ENCODE data around the gene LCNL1.

LCNL1 gene

GRCh38 chr9:137009217-137009616, 26.4 kb downstream of the LCNL1 start:
- WGBS, 2 experiments (ENCODE audit: insufficient coverage in 2 of 2): 93 to 94% methylated on average over 5 to 13 of the region's 18 CpGs
- Histone ChIP-seq H3K27ac (ENCODE audit: low read depth, low read length, severe bottlenecking) (no peak overlapping the region), H3K9me3 (ENCODE audit: control insufficient read depth, low read length) (no peaks in the 10 kb centered on the region), H3K4me3 (ENCODE audit: extremely low read depth, insufficient read depth, low read length, poor library complexity, severe bottlenecking) (no peak overlapping the region), H3K4me1 (ENCODE audit: control insufficient read depth, insufficient read depth, low read length, poor library complexity, severe bottlenecking) (no peaks in the 10 kb centered on the region), H3K36me3 (ENCODE audit: control insufficient read depth, insufficient read depth, low read length) (no peaks in the 10 kb centered on the region)

DNA sequence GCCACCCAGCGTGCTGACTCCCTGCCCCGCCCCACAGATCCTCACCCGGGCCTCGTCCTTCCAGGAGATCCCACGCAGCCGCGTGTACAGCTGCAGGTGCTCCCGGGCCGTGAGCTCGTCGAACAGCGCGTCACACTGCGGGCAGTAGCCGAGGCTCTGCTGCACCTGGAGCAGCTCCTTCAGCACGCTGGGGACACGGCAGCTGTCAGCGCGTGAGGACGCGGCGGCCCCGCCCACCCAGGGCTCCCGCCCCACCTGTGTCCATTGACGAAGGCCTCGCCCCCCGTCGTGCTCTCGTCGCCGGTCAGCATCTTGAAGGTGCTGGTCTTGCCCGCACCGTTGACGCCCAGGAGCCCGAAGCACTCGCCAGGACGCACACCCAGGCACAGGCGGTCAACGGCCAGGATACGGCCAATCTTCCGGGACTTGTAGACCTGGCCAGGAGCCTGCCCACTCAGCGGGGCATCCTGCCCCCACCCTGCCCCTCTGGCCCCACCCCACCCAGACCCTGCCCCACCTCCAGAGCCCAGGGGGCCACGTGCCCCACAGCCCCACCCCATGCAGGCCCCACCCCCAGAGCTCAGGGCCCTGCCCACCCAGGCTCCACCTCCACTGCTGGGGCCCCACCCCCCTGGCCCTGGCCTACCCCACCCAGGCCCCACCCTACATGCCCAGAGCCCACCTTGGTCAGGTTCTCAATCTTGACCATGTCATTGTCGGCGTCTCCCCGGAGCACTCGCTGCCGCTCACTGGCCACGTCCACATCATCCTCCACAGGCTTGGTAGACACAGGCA, 27.3 kb downstream of the LCNL1 start:
- Histone ChIP-seq H3K36me3 (ENCODE audit: control insufficient read depth, insufficient read depth, low read length) (no peaks in the 10 kb centered on the region), H3K4me3 (ENCODE audit: extremely low read depth, insufficient read depth, low read length, poor library complexity, severe bottlenecking) (no peak overlapping the region), H3K9me3 (ENCODE audit: control insufficient read depth, low read length) (no peaks in the 10 kb centered on the region), H3K27ac (ENCODE audit: low read depth, low read length, severe bottlenecking) (no peak overlapping the region), H3K4me1 (ENCODE audit: control insufficient read depth, insufficient read depth, low read length, poor library complexity, severe bottlenecking) (no peaks in the 10 kb centered on the region)
- WGBS, 2 experiments (ENCODE audit: insufficient coverage in 2 of 2): 93 to 95% methylated on average over 36 to 48 of the region's 49 CpGs

DNA sequence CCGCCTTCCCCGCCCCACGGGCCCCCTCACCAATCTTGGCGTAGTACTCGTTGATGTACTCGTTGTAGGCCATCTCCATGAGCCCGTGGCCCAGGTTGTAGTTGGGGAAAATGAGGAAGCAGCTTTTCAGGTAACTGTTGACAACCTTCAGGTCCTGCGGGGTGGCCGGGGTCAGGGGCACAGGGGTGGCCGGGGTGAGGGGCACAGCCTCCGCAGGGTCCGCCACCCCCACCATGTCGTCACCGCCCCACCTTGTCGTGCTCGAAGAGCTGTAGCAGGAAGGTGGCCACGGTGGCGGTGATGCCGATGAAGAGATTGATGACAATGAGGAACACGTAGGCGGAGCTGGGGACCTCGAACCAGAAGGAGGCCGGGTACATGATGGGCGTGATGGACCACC, 28.4 kb downstream of the LCNL1 start:
- 96 to 97% methylated on average over 23 to 24 of the region's 24 CpGs for WGBS, 2 experiments (ENCODE audit: insufficient coverage in 2 of 2)
- no peaks in the 10 kb centered on the region for H3K9me3 ChIP-seq (ENCODE audit: control insufficient read depth, low read length)

DNA sequence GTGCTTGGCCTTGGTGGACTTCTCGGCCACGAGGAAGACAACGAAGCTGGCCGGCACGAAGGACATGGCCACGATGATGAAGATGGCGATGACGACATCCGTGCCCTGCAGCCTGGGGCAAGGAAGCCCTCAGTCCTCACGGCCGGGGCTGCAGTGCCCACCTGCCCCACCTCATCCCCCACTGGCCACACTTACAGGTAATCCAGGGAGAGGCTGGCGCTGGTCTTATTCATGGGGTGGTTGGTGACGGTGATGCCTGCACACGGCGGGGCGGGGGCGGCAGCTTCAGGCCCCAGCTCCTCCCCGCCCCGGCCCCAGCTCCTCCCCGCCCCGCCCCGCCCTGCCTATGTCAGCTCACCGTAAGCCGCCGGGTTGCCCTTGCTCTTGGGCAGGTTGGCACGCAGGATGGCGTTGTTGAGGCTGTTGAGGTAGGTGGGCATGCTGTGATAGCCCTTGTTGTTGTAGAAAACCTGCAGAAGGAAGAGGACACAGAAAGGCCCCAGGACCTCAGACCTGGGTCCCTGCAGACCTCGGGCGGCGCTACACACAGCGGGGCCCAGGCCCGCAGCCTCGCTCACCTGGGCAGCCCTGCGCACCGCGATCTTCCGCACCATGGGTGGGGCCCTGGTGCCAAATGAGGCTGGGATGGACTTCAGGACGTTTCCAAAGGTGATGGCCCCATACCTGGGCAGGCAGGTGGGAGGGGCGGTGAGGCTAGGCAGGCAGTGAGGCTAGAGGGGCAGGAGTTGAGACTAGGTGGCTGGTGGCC, 29.3 kb downstream of the LCNL1 start:
- H3K4me3 ChIP-seq (ENCODE audit: extremely low read depth, insufficient read depth, low read length, poor library complexity, severe bottlenecking): no peak overlapping the region
- H3K36me3 ChIP-seq (ENCODE audit: control insufficient read depth, insufficient read depth, low read length): peaks cover 4% of the 10 kb centered on the region
- no peaks in the 10 kb centered on the region for H3K9me3 ChIP-seq (ENCODE audit: control insufficient read depth, low read length)
- no peak overlapping the region for H3K27ac ChIP-seq (ENCODE audit: low read depth, low read length, severe bottlenecking)
- H3K4me1 ChIP-seq (ENCODE audit: control insufficient read depth, insufficient read depth, low read length, poor library complexity, severe bottlenecking): no peaks in the 10 kb centered on the region
- WGBS, 2 experiments (ENCODE audit: insufficient coverage in 2 of 2): 93 to 96% methylated on average over 27 to 29 of the region's 39 CpGs

More for the DNA sequence above, 28.4 kb downstream of the LCNL1 start:
- H3K36me3 ChIP-seq (ENCODE audit: control insufficient read depth, insufficient read depth, low read length): peaks cover under 1% of the 10 kb centered on the region
- H3K4me1 ChIP-seq (ENCODE audit: control insufficient read depth, insufficient read depth, low read length, poor library complexity, severe bottlenecking): no peaks in the 10 kb centered on the region
- H3K27ac ChIP-seq (ENCODE audit: low read depth, low read length, severe bottlenecking): no peak overlapping the region
- no peak overlapping the region for H3K4me3 ChIP-seq (ENCODE audit: extremely low read depth, insufficient read depth, low read length, poor library complexity, severe bottlenecking)

DNA sequence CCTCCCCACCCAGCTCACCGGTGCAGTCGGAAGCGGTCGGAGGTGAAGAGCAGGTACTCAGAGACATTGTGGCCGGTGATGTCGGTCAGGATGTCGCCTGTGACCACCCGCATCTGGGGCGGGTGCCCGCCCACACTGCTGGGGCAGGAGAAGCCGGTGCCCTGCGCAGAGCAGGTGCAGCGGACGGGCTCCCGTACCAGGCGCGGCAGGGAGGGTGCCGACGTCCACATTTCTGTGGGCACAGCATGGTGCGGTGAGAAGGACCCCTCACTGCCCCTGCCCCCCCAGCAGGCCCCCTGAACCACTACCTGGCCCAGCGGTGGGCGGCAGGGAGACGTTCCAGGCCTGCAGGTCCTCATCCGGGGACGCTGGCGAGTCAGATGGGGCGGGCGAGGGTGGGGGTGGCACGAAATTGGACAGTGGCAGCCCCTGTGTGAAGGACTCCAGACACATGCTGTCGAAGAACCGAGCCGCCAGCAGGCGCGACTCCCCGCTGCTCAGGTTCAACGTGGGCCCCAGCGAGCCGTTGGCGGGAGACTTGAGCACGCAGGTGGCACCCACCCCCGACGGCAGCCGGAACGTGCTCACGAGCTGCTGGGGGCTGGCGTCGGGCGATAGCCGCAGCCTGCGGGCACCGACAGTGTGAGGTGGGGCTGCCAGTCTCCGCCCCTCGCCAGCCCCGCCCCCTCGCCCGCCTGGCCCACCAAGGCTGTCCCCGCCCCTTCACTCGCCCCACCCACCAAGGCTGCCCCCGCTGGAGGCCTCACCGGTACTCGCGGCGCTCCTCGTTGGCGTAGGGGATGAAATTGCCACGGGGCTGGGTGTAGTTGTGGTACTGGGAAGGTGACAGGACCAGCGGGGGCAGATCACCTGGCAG, 30.1 kb downstream of the LCNL1 start:
- Histone ChIP-seq H3K9me3 (ENCODE audit: control insufficient read depth, low read length) (no peaks in the 10 kb centered on the region), H3K36me3 (ENCODE audit: control insufficient read depth, insufficient read depth, low read length) (peaks cover 4% of the 10 kb centered on the region), H3K27ac (ENCODE audit: low read depth, low read length, severe bottlenecking) (no peak overlapping the region), H3K4me3 (ENCODE audit: extremely low read depth, insufficient read depth, low read length, poor library complexity, severe bottlenecking) (no peak overlapping the region), H3K4me1 (ENCODE audit: control insufficient read depth, insufficient read depth, low read length, poor library complexity, severe bottlenecking) (no peaks in the 10 kb centered on the region)
- WGBS, 2 experiments (ENCODE audit: insufficient coverage in 2 of 2): 76% methylated on average over 35 to 57 of the region's 67 CpGs

DNA sequence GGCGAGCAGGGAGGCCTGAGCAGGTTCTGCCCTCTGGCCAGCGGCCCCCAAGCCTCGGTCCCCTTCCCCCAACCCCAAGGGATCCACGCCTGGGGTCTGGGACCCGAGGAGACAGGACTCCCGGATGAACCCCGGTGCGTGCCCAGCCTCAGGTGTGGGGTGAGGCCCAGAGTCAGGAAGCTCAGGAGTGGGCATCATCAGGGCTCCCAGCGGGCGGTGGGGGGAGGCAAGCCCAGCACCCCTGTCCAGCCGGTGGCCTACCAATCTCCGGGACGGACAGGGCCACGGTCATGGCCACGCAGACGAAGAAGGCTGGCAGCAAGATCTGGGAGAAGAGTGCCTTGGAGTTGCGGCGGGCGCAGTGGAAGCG, 30.8 kb downstream of the LCNL1 start:
- H3K4me1 ChIP-seq (ENCODE audit: control insufficient read depth, insufficient read depth, low read length, poor library complexity, severe bottlenecking): no peaks in the 10 kb centered on the region
- H3K9me3 ChIP-seq (ENCODE audit: control insufficient read depth, low read length): no peaks in the 10 kb centered on the region
- peaks cover 4% of the 10 kb centered on the region for H3K36me3 ChIP-seq (ENCODE audit: control insufficient read depth, insufficient read depth, low read length)
- 93 to 95% methylated on average over 10 to 17 of the region's 20 CpGs for WGBS, 2 experiments (ENCODE audit: insufficient coverage in 2 of 2)
- H3K4me3 ChIP-seq (ENCODE audit: extremely low read depth, insufficient read depth, low read length, poor library complexity, severe bottlenecking): no peak overlapping the region
- H3K27ac ChIP-seq (ENCODE audit: low read depth, low read length, severe bottlenecking): no peak overlapping the region

GRCh38 chr9:137014166-137014565, 31.4 kb downstream of the LCNL1 start:
- no peak overlapping the region for H3K4me3 ChIP-seq (ENCODE audit: extremely low read depth, insufficient read depth, low read length, poor library complexity, severe bottlenecking)
- no peaks in the 10 kb centered on the region for H3K4me1 ChIP-seq (ENCODE audit: control insufficient read depth, insufficient read depth, low read length, poor library complexity, severe bottlenecking)
- H3K9me3 ChIP-seq (ENCODE audit: control insufficient read depth, low read length): no peaks in the 10 kb centered on the region
- WGBS, 2 experiments (ENCODE audit: insufficient coverage in 2 of 2): 87 to 91% methylated on average over 19 to 23 of the region's 23 CpGs
- H3K27ac ChIP-seq (ENCODE audit: low read depth, low read length, severe bottlenecking): no peak overlapping the region
- peaks cover 4% of the 10 kb centered on the region for H3K36me3 ChIP-seq (ENCODE audit: control insufficient read depth, insufficient read depth, low read length)

- Histone ChIP-seq H3K4me1 (ENCODE audit: control insufficient read depth, insufficient read depth, low read length, poor library complexity, severe bottlenecking) (no peaks in the 10 kb centered on the region), H3K4me3 (ENCODE audit: extremely low read depth, insufficient read depth, low read length, poor library complexity, severe bottlenecking) (no peak overlapping the region), H3K9me3 (ENCODE audit: control insufficient read depth, low read length) (no peaks in the 10 kb centered on the region), H3K36me3 (ENCODE audit: control insufficient read depth, insufficient read depth, low read length) (peaks cover 4% of the 10 kb centered on the region), H3K27ac (ENCODE audit: low read depth, low read length, severe bottlenecking) (no peak overlapping the region)
- WGBS, 2 experiments (ENCODE audit: insufficient coverage in 2 of 2): 97% methylated on average over 28 to 36 of the region's 36 CpGs
These were observed 32.2 kb downstream of the LCNL1 start for GRCh38 chr9:137014776-137015539.

GRCh38 chr9:137015540-137015930, 32.7 kb downstream of the LCNL1 start:
- Histone ChIP-seq H3K9me3 (ENCODE audit: control insufficient read depth, low read length) (no peaks in the 10 kb centered on the region), H3K4me1 (ENCODE audit: control insufficient read depth, insufficient read depth, low read length, poor library complexity, severe bottlenecking) (no peaks in the 10 kb centered on the region), H3K4me3 (ENCODE audit: extremely low read depth, insufficient read depth, low read length, poor library complexity, severe bottlenecking) (no peak overlapping the region), H3K27ac (ENCODE audit: low read depth, low read length, severe bottlenecking) (no peak overlapping the region), H3K36me3 (ENCODE audit: control insufficient read depth, insufficient read depth, low read length) (peaks cover 4% of the 10 kb centered on the region)
- 96 to 98% methylated on average over 24 of the region's 25 CpGs for WGBS, 2 experiments (ENCODE audit: insufficient coverage in 2 of 2)

DNA sequence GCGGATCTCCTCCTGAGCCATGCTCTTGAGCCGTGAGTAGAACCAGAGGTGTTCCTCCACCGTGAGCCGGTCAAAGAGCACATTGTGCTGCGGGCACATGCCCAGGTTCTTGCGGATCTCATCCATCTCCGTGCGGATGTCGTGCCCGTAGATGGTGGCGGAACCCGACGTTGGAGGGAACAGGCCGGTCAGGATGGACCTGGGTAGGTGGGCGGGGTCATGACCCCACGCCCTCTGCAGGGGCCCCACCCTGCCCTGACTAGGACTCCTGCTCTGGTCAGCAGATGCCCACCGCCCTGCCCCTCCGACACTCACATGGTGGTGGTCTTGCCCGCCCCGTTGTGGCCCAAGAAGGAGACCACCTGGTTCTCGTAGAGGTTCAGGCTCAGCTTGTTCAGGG, 33.2 kb downstream of the LCNL1 start:
- H3K27ac ChIP-seq (ENCODE audit: low read depth, low read length, severe bottlenecking): no peak overlapping the region
- peaks cover 4% of the 10 kb centered on the region for H3K36me3 ChIP-seq (ENCODE audit: control insufficient read depth, insufficient read depth, low read length)
- no peaks in the 10 kb centered on the region for H3K9me3 ChIP-seq (ENCODE audit: control insufficient read depth, low read length)
- no peaks in the 10 kb centered on the region for H3K4me1 ChIP-seq (ENCODE audit: control insufficient read depth, insufficient read depth, low read length, poor library complexity, severe bottlenecking)
- H3K4me3 ChIP-seq (ENCODE audit: extremely low read depth, insufficient read depth, low read length, poor library complexity, severe bottlenecking): no peak overlapping the region
- 94 to 96% methylated on average over 21 of the region's 21 CpGs for WGBS, 2 experiments (ENCODE audit: insufficient coverage in 2 of 2)
